Glomerular endothelial cell (primary cell): Measurements from ENCODE around the gene EVI5. TPM values are rescaled to one million over a fixed set of nuclear protein-coding genes. Genes with fewer than 3 reads are reported as not detected.
"Not testable (repeated sequence)": the region's sequence is repeated elsewhere in the genome, so short reads cannot be mapped to it uniquely, and the experiment has no call there.

Experiments used
- DNase-seq: peaks from one replicate; pipeline ENCODE4 v3.0.0-alpha.2; 2011; ENCODE audit warnings: low read depth, low spot score; ENCODE audit errors: extremely low read depth
- total RNA-seq: library from RNA; depleted of rRNA; stranded (reverse); fragments of >200 nt; gene quantifications from 2 replicates; pipeline ENCODE4 v1.2.3, GENCODE V29; 2015

EVI5 gene
- total RNA-seq, 1 donor from 2014 or later, result 28.2 TPM

DNA sequence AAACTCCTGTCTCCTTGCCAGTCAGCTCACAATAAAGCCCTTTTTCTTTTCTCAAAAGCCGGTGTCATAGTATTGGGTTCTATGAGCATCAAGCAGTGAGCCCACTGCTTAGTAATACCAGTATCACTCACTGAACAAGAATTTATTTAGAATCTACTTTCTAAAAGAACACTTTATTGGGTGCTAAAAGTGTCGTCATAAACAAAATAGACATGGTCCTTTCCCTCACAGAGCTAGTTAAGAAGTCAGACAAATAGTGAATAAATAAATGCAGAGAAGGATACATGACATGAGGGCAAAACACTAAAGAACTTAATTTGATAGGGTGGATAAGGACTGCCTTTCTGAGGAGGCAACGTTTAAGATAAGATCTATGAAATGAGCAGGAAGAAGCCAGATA, 32.2 kb downstream of the EVI5 start:
- no peak for DNase-seq

- no peak for DNase-seq
Observed at GRCh38 chr1:92749024-92749634, 35.8 kb downstream of the EVI5 start.

- no peak for DNase-seq
Observed at GRCh38 chr1:92748138-92748537, 36.8 kb downstream of the EVI5 start.

DNA sequence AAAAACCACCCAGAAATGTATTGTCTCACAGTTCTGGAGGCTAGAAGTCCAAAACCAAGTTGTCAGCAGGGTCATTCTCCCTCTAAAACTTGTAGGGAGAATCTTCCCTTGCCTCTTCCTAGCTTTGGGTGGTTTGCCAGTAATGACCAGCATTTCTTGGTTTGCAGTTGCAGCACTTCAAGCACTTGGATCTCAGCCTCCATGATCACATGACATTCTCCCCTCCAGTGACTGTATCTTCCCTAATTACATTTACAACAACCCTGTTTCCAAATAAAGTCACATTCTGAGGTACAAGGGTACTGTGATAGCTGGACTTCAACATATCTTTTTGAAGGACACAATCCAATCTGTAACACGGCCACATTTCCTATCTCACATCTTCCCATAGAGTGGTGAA, 37.2 kb downstream of the EVI5 start:
- no peak for DNase-seq

DNA sequence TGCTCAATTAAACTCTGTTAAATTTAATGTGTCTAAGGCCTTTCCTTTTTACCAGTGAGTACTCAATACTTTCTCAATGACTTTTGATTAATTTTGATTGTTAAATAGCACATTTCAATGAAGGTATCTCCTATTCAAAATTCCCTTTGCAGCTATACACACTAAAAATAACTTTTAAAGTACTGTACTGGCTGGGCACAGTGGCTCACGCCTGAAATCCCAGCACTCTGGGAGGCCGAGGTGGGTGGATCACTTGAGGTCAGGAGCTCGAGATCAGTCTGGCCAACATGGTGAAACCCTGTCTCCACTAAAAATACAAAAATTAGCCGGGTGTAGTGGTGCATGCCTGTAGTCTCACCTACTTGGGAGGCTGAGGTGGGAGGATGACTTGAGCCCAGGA, 38.7 kb downstream of the EVI5 start:
- DNase-seq, result not testable (repeated sequence)

DNA sequence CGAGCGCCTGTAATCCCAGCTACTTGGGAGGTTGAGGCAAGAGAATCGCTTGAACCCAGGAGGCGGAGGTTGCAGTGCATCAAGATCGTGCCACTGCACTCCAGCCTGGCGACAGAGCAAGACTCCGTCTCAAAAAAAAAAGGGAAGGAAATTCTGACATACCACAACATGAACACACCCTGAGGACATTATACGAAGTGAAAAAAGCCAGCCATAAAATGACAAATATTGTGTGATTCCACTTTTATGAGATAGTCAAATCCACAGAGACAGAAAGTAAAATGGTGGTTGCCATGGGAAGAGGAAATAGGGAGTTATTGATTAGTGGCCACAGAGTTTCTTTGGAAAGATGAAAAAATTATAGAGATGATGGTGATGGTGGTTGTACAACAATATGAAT, 41.7 kb downstream of the EVI5 start:
- no peak for DNase-seq

DNA sequence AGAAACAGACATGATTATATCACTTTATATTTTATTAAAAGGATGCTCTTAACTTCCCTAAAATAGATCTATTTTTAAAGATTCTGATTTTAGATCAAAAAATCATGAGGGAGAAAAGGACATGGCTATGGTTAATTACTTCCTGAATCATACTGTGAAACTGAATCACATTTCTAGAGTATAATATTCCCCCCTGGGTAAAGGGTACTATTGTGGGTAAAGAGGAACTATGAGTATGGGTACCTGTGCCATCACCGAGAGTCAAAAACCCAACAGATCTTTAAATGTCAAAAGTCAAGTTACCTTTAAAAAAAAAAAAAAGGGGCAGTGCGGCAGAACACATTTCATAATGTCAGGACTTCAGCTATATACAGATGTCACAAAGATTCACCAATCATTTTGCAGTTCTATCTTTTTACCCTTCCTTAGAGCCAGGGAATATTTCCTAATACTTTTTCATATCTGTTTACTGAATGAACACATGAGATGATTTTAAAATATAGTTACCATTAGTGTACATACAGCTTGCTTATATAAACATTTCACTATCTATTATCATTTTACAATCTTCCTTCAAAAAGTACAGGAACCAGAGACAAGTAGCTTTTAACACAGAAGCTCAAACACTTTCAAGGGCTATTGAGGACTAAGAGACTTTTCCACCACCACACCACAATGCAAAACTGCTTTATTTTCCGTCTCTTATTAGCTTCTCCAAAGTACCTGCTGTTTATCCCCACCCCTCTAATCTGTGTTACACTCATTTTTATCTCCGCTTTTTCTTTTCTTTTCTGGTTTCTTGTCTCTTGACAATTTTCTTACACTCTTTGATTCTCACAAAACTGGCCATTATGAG, 45.0 kb downstream of the EVI5 start:
- DNase-seq, result no peak

DNA sequence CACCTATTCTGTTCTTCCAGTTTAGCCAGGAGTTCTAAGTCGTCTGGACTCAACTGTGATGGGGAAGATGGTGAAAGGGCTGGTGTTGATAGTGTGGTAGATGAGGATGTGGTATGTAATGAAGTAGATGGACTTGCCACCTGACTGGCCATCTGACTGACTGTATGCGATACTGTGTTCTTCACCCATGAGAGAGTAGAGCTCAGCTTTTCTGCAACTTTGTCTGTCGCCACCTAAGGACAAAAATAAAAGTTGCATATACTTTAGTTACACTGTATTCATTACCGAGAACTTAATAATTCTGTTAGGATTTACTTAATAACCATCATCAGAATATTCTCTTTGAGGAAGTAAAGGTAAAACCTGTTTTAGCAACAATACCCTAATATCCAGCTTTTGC, 48.5 kb downstream of the EVI5 start:
- DNase-seq, result no peak

- DNase-seq, result no peak
Observed at GRCh38 chr1:92730476-92730875, 54.4 kb downstream of the EVI5 start.

DNA sequence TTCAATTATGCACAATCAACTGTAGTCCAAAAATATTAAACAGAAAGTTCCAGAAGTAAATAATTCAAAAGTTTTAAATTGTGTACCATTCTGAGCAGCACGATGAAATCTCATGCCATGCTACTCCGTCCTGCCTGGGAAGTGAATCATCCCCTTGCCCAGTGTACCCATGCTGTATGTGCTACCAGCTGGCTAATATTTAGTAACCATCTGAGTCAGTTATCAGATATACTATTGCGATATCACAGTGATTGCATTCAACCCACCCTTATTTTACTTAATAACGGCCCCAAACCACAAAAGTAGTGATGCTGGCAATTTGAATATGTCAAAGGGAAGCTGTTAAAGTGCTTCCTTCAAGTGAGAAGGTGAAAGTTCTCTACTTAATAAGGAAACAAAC, 56.2 kb downstream of the EVI5 start:
- no peak for DNase-seq

- DNase-seq, result not testable (repeated sequence)
Observed at GRCh38 chr1:92723713-92724112, 61.2 kb downstream of the EVI5 start.

DNA sequence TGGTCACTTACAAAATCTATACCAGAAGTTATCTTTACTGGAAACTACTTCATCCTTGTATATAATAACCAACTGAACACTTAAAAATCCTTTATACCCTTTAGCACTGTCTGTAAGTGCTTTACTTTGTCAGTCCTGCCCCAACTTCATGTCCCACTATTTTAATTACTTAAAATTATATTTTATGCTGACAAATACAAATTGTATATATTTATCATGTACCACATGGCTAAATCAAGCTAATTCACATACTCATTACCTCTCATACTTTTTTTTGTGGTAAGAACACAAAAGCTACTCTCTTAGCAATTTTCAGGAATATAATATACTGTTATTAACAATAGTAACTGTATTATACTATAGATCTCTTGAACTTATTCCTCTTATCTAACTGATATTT, 63.0 kb downstream of the EVI5 start:
- no peak for DNase-seq

DNA sequence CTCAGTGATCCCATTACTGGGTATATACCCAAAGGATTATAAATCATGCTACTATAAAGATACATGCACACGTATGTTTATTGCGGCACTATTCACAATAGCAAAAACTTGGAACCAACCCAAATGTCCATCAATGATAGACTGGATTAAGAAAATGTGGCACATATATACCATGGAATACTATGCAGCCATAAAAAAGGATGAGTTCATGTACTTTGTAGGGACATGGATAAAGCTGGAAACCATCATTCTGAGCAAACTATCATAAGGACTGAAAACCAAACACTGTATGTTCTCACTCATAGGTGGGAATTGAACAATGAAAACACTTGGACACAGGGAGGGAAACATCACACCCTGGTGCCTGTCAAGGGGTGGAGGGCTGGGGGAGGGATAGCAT, 63.8 kb downstream of the EVI5 start:
- DNase-seq, result not testable (repeated sequence)

DNA sequence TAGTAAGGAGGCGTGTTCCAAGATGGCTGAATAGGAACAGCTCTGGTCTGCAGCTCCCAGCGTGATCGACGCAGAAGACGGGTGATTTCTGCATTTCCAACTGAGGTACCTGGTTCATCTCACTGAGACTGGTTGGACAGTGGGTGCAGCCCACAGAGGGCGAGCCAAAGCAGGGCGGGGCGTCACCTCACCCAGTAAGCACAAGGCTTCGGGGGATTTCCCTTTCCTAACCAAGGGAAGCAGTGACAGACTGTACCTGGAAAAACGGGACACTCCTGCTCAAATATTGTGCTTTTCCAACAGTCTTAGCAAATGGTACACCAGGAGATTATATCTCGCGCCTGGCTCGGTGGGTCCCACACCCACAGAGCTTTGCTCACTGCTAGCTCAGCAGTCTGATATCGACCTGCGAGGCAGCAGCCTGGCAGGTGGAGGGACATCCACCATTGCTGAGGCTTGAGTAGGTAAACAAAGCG, 69.4 kb downstream of the EVI5 start:
- not testable (repeated sequence) for DNase-seq

- no peak for DNase-seq
Observed at GRCh38 chr1:92713939-92714338, 71.0 kb downstream of the EVI5 start.

DNA sequence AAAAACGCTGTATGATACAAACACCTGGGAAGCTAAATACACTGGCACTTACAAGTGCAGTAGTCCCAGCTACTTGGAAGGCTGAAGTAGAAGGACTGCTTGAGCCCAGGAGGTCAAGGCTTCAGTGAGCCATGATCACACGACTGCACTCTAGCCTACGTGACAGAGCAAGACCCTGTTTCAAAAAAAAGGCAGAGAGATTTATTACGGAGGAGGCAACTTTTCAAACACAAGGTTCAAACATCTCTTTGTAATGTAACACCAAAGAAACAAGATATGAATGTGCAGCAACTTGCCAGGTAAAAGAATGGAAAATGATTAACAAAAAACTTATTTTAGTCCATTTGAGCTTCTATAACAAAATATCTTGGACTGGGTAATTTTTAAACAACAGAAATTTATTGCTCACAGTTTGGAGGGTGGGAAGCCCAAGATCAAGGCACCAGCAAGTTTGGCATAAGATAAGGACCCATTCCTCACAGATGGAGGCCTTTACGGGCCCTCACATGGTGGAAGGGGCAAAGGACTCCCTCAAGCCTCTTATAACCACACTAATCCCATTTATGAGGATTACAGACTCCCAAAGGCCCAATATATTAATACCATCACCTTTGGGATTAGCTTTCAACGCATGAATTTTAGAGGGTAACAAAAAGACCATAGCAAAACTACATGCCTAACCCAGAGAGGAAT, 73.3 kb downstream of the EVI5 start:
- no peak for DNase-seq

DNA sequence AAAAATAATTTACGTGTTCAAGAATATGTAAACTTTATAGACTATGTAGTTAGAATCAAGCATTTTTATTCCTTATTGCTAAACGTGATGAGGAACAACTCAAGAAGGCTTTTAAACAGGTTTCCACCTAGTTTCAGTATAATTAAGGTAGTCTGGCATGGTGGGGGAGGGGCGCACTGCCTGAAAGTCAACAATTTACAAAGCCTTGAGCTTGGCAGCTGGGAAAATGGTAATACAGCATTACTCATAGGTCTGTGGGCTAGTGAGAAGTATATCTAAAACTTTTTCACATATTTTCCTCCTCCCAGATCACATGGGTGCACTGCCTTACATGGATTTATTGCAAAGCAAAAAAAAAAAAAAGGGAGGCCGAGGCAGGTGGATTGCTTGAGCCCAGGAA, 75.2 kb downstream of the EVI5 start:
- no peak for DNase-seq

GRCh38 chr1:92708368-92708950, 76.4 kb downstream of the EVI5 start:
- no peak for DNase-seq

DNA sequence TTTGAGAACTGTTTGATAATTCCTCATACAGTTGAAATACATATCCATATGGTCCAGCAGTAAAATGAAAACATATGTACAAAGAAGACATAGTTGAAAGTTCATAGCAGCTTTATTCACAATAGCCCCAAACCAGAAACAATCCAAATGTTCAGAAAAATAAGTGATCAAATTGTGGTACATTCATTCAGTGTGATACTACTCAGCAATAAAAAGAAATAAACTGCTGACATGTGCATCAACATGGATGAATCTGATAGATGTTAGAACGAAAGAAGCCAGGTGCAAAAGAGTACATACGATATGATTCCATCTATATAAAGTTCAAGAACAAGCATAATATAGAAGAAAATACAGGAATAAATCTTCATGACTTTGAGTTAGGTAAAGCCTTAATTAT, 77.2 kb downstream of the EVI5 start:
- DNase-seq, result no peak

- DNase-seq, result no peak
Observed at GRCh38 chr1:92707292-92707691, 77.6 kb downstream of the EVI5 start.

DNA sequence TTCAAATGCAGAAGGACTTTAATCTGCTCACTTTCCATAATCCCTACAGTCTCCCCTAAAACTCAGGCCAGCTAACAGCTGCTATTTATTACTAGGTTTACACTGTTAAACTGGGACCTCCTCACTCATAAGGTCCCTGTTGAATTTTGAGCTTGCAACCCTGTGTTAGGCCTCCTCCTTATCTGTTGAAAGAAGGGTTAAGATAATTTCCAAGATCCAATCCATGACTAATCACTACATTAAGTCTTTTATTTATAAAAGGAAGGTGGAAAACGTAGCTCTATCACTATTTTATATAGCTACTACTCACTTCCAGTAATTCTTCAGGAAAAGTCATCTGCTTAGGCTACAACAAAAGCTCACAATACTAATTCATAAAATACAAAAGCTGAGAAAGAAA, 79.5 kb downstream of the EVI5 start:
- DNase-seq, result no peak
